Liver (tissue), 9 donors: ENCODE measurements around the gene ANKMY1. TPM values are rescaled to one million over a fixed set of nuclear protein-coding genes. Genes with fewer than 3 reads are reported as not detected.

Source experiments
- DNase-seq: peaks from one replicate; pipeline ENCODE4 v3.0.0-alpha.2; 2017; ENCODE audit warnings: low spot score
- H3K27ac ChIP-seq, 2 donors: one replicate each; pipeline ENCODE4 v1.7.0; 2013; ENCODE audit warnings: inconsistent platforms in 2 of 2, low read length in 2 of 2, control low read depth in 1 of 2, low read depth in 1 of 2, mild to moderate bottlenecking in 1 of 2
- H3K27me3 ChIP-seq, 4 donors: one replicate each; pipeline versions ENCODE4 v1.6.1 to v1.7.0; 2013; ENCODE audit warnings: low read length in 3 of 4, inconsistent platforms in 1 of 4, mild to moderate bottlenecking in 1 of 4, moderate library complexity in 1 of 4; ENCODE audit not compliant: control insufficient read depth in 4 of 4, insufficient read depth in 4 of 4
- H3K36me3 ChIP-seq, 4 donors: one replicate each; pipeline versions ENCODE4 v1.6.1 to v1.7.0; 2013; ENCODE audit warnings: low read length in 3 of 4, mild to moderate bottlenecking in 3 of 4, low read depth in 1 of 4, moderate library complexity in 1 of 4; ENCODE audit not compliant: control insufficient read depth in 4 of 4, insufficient read depth in 3 of 4
- H3K4me1 ChIP-seq, 4 donors: one replicate each; pipeline versions ENCODE4 v1.6.1 to v1.7.0; 2013; ENCODE audit warnings: low read length in 3 of 4, mild to moderate bottlenecking in 3 of 4, moderate library complexity in 1 of 4; ENCODE audit not compliant: control insufficient read depth in 4 of 4, insufficient read depth in 4 of 4
- H3K4me3 ChIP-seq, 3 donors: one replicate each; pipeline versions ENCODE4 v1.6.1 to v1.7.0; 2013; ENCODE audit warnings: low read length in 3 of 3, control low read depth in 1 of 3, low read depth in 1 of 3, mild to moderate bottlenecking in 1 of 3
- H3K9ac ChIP-seq, 2 donors: one replicate each; pipeline ENCODE4 v1.7.0; 2013; ENCODE audit warnings: low read length in 2 of 2, mild to moderate bottlenecking in 2 of 2, moderate library complexity in 2 of 2, control low read depth in 1 of 2, low read depth in 1 of 2
- H3K9me3 ChIP-seq, 4 donors: one replicate each; pipeline versions ENCODE4 v1.6.1 to v1.7.0; 2013; ENCODE audit warnings: low read length in 3 of 4; ENCODE audit not compliant: control insufficient read depth in 4 of 4
- ATF3 ChIP-seq: IDR thresholded peaks from 2 replicates; pipeline ENCODE4 v1.6.1; 2016; ENCODE audit warnings: antibody characterized with exemption
- CTCF ChIP-seq: fragments of 150-350 bp; IDR thresholded peaks from 2 replicates; pipeline ENCODE4 v1.5.1; 2017; ENCODE audit warnings: improper control_type of control experiment, low read depth, low read length; ENCODE audit not compliant: missing input control
- EGR1 ChIP-seq, 2 donors: IDR thresholded peaks; 2 replicates each; pipeline ENCODE4 v1.6.1; 2016 to 2018; ENCODE audit warnings: antibody characterized with exemption in 2 of 2, low read depth in 2 of 2
- FOXA1 ChIP-seq: IDR thresholded peaks from 2 replicates; pipeline ENCODE4 v1.6.1; 2016; ENCODE audit warnings: antibody characterized with exemption
- GABPA ChIP-seq, 2 donors: IDR thresholded peaks in 1 of 2; conservative IDR thresholded peaks in 1 of 2; 2 replicates each; pipeline ENCODE4 v1.6.1; 2016; ENCODE audit warnings: antibody characterized with exemption in 2 of 2, mild to moderate bottlenecking in 1 of 2, moderate library complexity in 1 of 2
- HNF4A ChIP-seq, 2 donors: conservative IDR thresholded peaks; 2 replicates each; pipeline ENCODE4 v1.6.1; 2016; ENCODE audit warnings: antibody characterized with exemption in 2 of 2, mild to moderate bottlenecking in 2 of 2
- HNF4G ChIP-seq: IDR thresholded peaks from 2 replicates; pipeline ENCODE4 v1.6.1; 2016; ENCODE audit warnings: antibody characterized with exemption
- JUND ChIP-seq, 2 donors: IDR thresholded peaks; 2 replicates each; pipeline ENCODE4 v1.6.1; 2016; ENCODE audit warnings: antibody characterized with exemption in 2 of 2
- MAX ChIP-seq: IDR thresholded peaks from 2 replicates; pipeline ENCODE4 v1.6.1; 2016; ENCODE audit warnings: antibody characterized with exemption
- RAD21 ChIP-seq, 2 donors: IDR thresholded peaks; 2 replicates each; pipeline ENCODE4 v1.6.1; 2016; ENCODE audit warnings: antibody characterized with exemption in 2 of 2, mild to moderate bottlenecking in 2 of 2
- REST ChIP-seq: IDR thresholded peaks from 2 replicates; pipeline ENCODE4 v1.6.1; 2016; ENCODE audit warnings: antibody characterized with exemption, mild to moderate bottlenecking
- RXRA ChIP-seq, 2 donors: IDR thresholded peaks; 2 replicates each; pipeline ENCODE4 v1.6.1; 2017 to 2018; ENCODE audit warnings: antibody characterized with exemption in 2 of 2, mild to moderate bottlenecking in 1 of 2
- SP1 ChIP-seq: IDR thresholded peaks from 2 replicates; pipeline ENCODE4 v1.6.1; 2018; ENCODE audit warnings: antibody characterized with exemption, mild to moderate bottlenecking
- TAF1 ChIP-seq: conservative IDR thresholded peaks from 2 replicates; pipeline ENCODE4 v1.6.1; 2016; ENCODE audit warnings: antibody characterized with exemption, mild to moderate bottlenecking
- WGBS: extraction: QIAGEN DNeasy Blood & Tissue Kit; methylation state at CpG from one replicate; pipeline ENCODE4 v1.1.7; 2013; 5-methylcytosine and 5-hydroxymethylcytosine counted together
- polyA plus RNA-seq, 2 donors: library from polyadenylated mRNA; stranded (reverse) in 1 of 2; unstranded in 1 of 2; fragments of 200-250 nt in 1 of 2; fragments of >200 nt in 1 of 2; fragmentation: Nextera tagmentation in 1 of 2; extraction: Ambion mirVana in 1 of 2; gene quantifications; one replicate each; pipeline versions ENCODE4 v1.2.1 to v1.2.3, GENCODE V29; 2013 to 2015
- total RNA-seq, 2 donors: library from RNA; depleted of rRNA; stranded (reverse); fragments of >200 nt; gene quantifications; one replicate each; pipeline ENCODE4 v1.2.3, GENCODE V29; 2014
- donor health status: healthy.
- donor health status: healthy.
- donor health status: healthy.
- donor health status: healthy.
- donor health status: healthy.

Gene ANKMY1
- total and polyA plus RNA-seq, 4 donors, result 2.5 to 12.8 (median 4.2) TPM

- TF ChIP-seq REST (no peak), HNF4G (no peak), RAD21 (IDR thresholded peaks at IDR 0.05) (no peak)
Measured at GRCh38 chr2:240503848-240504247, 53.9 kb downstream of the ANKMY1 start (continued).

- Histone ChIP-seq H3K4me1 (no peaks in the 10 kb centered on the region), H3K4me3 (no peak overlapping the region), H3K27ac (no peak overlapping the region), H3K36me3 (peaks cover 0 to 8% (median 4%) of the 10 kb centered on the region in 4 donors), H3K27me3 (no peaks in the 10 kb centered on the region), H3K9me3 (no peaks in the 10 kb centered on the region), H3K9ac (no peak overlapping the region)
- WGBS, result 97% methylated on average over 9 of the region's 9 CpGs
- TF ChIP-seq ATF3, result no peak
- TF ChIP-seq SP1, result no peak
- TF ChIP-seq FOXA1, result no peak
- TF ChIP-seq HNF4G, result no peak
- no peak for TF ChIP-seq MAX
- no peak for TF ChIP-seq GABPA (IDR thresholded peaks at IDR 0.05 in 1 of 2, conservative IDR thresholded peaks at IDR 0.05 in 1 of 2)
- no peak for TF ChIP-seq TAF1
- TF ChIP-seq RXRA (IDR thresholded peaks at IDR 0.05), result no peak
- TF ChIP-seq HNF4A (conservative IDR thresholded peaks at IDR 0.05), result no peak
- TF ChIP-seq JUND (IDR thresholded peaks at IDR 0.05), result no peak
- no peak for TF ChIP-seq EGR1 (IDR thresholded peaks at IDR 0.05; ENCODE audit: low read depth in 2 of 2)
- no peak for TF ChIP-seq REST
- no peak for TF ChIP-seq CTCF
- no peak for DNase-seq
Measured at GRCh38 chr2:240503375-240503774, 54.4 kb downstream of the ANKMY1 start.
